Astrocyte (in vitro differentiated cells and primary cell): Measurements from ENCODE around the gene PSME4. TPM values are rescaled to one million over a fixed set of nuclear protein-coding genes. Genes with fewer than 3 reads are reported as not detected.
A peak's percentile ranks its signal among the peaks of the same experiment; 100 is the strongest.

Experiments
- DNase-seq: peaks from one replicate; pipeline ENCODE4 v3.0.0-alpha.2; 2010; ENCODE audit warnings: low read depth
- FAIRE-seq: peaks from 2 replicates; lab custom pipeline; 2011; peaks lifted over from hg19 to GRCh38; lab: Jason Lieb, UNC
- H2AFZ ChIP-seq: 2 replicates; pipeline ENCODE4 v1.6.0; 2012; ENCODE audit warnings: low read depth, low read length, inconsistent platforms
- H3K27ac ChIP-seq: 2 replicates; pipeline ENCODE4 v1.5.1; 2011; ENCODE audit warnings: low read depth, low read length, inconsistent platforms
- H3K27me3 ChIP-seq: 2 replicates; pipeline ENCODE4 v1.6.0; 2011; ENCODE audit warnings: low read length, inconsistent platforms; ENCODE audit not compliant: insufficient read depth
- H3K36me3 ChIP-seq: 2 replicates; pipeline ENCODE4 v1.5.1; 2011; ENCODE audit warnings: low read length, inconsistent platforms; ENCODE audit not compliant: insufficient read depth
- H3K4me1 ChIP-seq: 2 replicates; pipeline ENCODE4 v1.5.1; 2011; ENCODE audit warnings: low read length, inconsistent platforms; ENCODE audit not compliant: insufficient read depth
- H3K4me2 ChIP-seq: 2 replicates; pipeline ENCODE4 v1.6.0; 2012; ENCODE audit warnings: low read length, inconsistent platforms
- H3K4me3 ChIP-seq: 2 replicates; pipeline ENCODE4 v1.5.1; 2011; ENCODE audit warnings: low read depth, mild to moderate bottlenecking, low read length, inconsistent platforms; ENCODE audit not compliant: insufficient read depth
- H3K79me2 ChIP-seq: 2 replicates; pipeline ENCODE4 v1.6.0; 2012; ENCODE audit warnings: mild to moderate bottlenecking, low read length, inconsistent platforms; ENCODE audit not compliant: insufficient read depth
- H3K9ac ChIP-seq: 2 replicates; pipeline ENCODE4 v1.6.0; 2012; ENCODE audit warnings: mild to moderate bottlenecking, low read length, inconsistent platforms
- H3K9me3 ChIP-seq: 2 replicates; pipeline ENCODE4 v1.5.1; 2012; ENCODE audit warnings: low read depth, mild to moderate bottlenecking, low read length, inconsistent platforms; ENCODE audit not compliant: insufficient read depth
- H4K20me1 ChIP-seq: 2 replicates; pipeline ENCODE4 v1.6.0; 2012; ENCODE audit warnings: low read length, inconsistent platforms; ENCODE audit not compliant: insufficient read depth
- H3K27ac Mint-ChIP-seq: one replicate; pipeline ENCODE4 v1.8.0; 2021; ENCODE audit warnings: mild to moderate bottlenecking, mixed read lengths; ENCODE audit not compliant: unreplicated experiment
- H3K27me3 Mint-ChIP-seq: one replicate; pipeline ENCODE4 v1.8.0; 2021; ENCODE audit warnings: low read depth, mixed read lengths; ENCODE audit not compliant: unreplicated experiment
- H3K36me3 Mint-ChIP-seq: one replicate; pipeline ENCODE4 v1.8.0; 2021; ENCODE audit warnings: low read depth, mixed read lengths; ENCODE audit not compliant: unreplicated experiment
- H3K4me1 Mint-ChIP-seq: one replicate; pipeline ENCODE4 v1.8.0; 2021; ENCODE audit warnings: low read depth, mixed read lengths; ENCODE audit not compliant: unreplicated experiment
- H3K4me3 Mint-ChIP-seq: one replicate; pipeline ENCODE4 v1.8.0; 2021; ENCODE audit warnings: mild to moderate bottlenecking, moderate library complexity, mixed read lengths; ENCODE audit not compliant: unreplicated experiment
- H3K9me3 Mint-ChIP-seq: one replicate; pipeline ENCODE4 v1.8.0; 2021; ENCODE audit warnings: mild to moderate bottlenecking, mixed read lengths; ENCODE audit not compliant: unreplicated experiment
- CTCF ChIP-seq: IDR thresholded peaks from 2 replicates; pipeline ENCODE4 v1.5.1; 2011; ENCODE audit warnings: low read depth, mild to moderate bottlenecking, inconsistent platforms, low read length, moderate library complexity; ENCODE audit not compliant: insufficient read depth
- EZH2 ChIP-seq: IDR thresholded peaks from 2 replicates; pipeline ENCODE4 v1.6.1; 2012; ENCODE audit warnings: mild to moderate bottlenecking, low read length, inconsistent platforms; ENCODE audit not compliant: insufficient read depth
- total RNA-seq: library from RNA; stranded (reverse); gene quantifications from 2 replicates; pipeline ENCODE4 v1.2.1, GENCODE V29; 2021

PSME4 gene
- total RNA-seq, 1 donor from 2014 or later = 110 TPM

GRCh38 chr2:53896864-53897263 is 73.9 kb downstream of the PSME4 start:
- no peak overlapping the region for H3K27ac Mint-ChIP-seq
- DNase-seq = peak; percentile 51
- H3K9me3 ChIP-seq = no peaks in the 10 kb centered on the region
- no peak overlapping the region for H3K27ac ChIP-seq
- H3K27me3 ChIP-seq = no peaks in the 10 kb centered on the region
- no peak for FAIRE-seq
- H3K36me3 Mint-ChIP-seq = peaks cover 21% of the 10 kb centered on the region
- H3K4me3 Mint-ChIP-seq = no peak overlapping the region
- H2AFZ ChIP-seq = no peak overlapping the region
- H3K4me2 ChIP-seq = no peak overlapping the region
- H3K4me1 ChIP-seq = no peaks in the 10 kb centered on the region
- no peaks in the 10 kb centered on the region for H3K27me3 Mint-ChIP-seq
- H3K9me3 Mint-ChIP-seq = no peaks in the 10 kb centered on the region
- peaks cover 65% of the 10 kb centered on the region for H3K36me3 ChIP-seq
- peaks cover 3% of the 10 kb centered on the region for H3K4me1 Mint-ChIP-seq
- no peaks in the 10 kb centered on the region for H3K79me2 ChIP-seq
- peaks cover 14% of the 10 kb centered on the region for H4K20me1 ChIP-seq
- TF ChIP-seq CTCF (no peak), EZH2 (no peak)
- no peak overlapping the region for H3K4me3 ChIP-seq
- H3K9ac ChIP-seq = no peak overlapping the region

- Histone ChIP-seq H3K27me3 (no peaks in the 10 kb centered on the region), H3K79me2 (no peaks in the 10 kb centered on the region), H3K4me1 (no peaks in the 10 kb centered on the region), H3K9me3 (no peaks in the 10 kb centered on the region), H3K36me3 (peaks cover 73% of the 10 kb centered on the region), H3K9ac (no peak overlapping the region), H4K20me1 (peaks cover 6% of the 10 kb centered on the region), H2AFZ (no peak overlapping the region), H3K4me3 (no peak overlapping the region), H3K27ac (no peak overlapping the region), H3K4me2 (no peak overlapping the region)
- Mint-ChIP-seq H3K27me3 (no peaks in the 10 kb centered on the region), H3K4me1 (no peaks in the 10 kb centered on the region), H3K9me3 (no peaks in the 10 kb centered on the region), H3K27ac (no peak overlapping the region), H3K4me3 (no peak overlapping the region), H3K36me3 (peaks cover 33% of the 10 kb centered on the region)
- no peak for FAIRE-seq
- no peak for DNase-seq
- no peak for TF ChIP-seq EZH2
Measured at GRCh38 chr2:53886406-53887280, 84.2 kb downstream of the PSME4 start.

GRCh38 chr2:53884883-53885282 is 85.9 kb downstream of the PSME4 start:
- FAIRE-seq = no peak
- no peaks in the 10 kb centered on the region for H3K27me3 Mint-ChIP-seq
- peaks cover 30% of the 10 kb centered on the region for H3K36me3 Mint-ChIP-seq
- Histone ChIP-seq H3K27me3 (no peaks in the 10 kb centered on the region), H3K4me3 (no peak overlapping the region), H3K79me2 (peaks cover 8% of the 10 kb centered on the region), H4K20me1 (peaks cover 14% of the 10 kb centered on the region), H3K4me2 (no peak overlapping the region), H3K9ac (no peak overlapping the region), H2AFZ (no peak overlapping the region), H3K27ac (no peak overlapping the region), H3K4me1 (peaks cover 9% of the 10 kb centered on the region), H3K36me3 (peaks cover 69% of the 10 kb centered on the region), H3K9me3 (no peaks in the 10 kb centered on the region)
- TF ChIP-seq EZH2 = no peak
- no peak for TF ChIP-seq CTCF
- H3K4me3 Mint-ChIP-seq = no peak overlapping the region
- no peak overlapping the region for H3K27ac Mint-ChIP-seq
- H3K9me3 Mint-ChIP-seq = no peaks in the 10 kb centered on the region
- DNase-seq = no peak
- H3K4me1 Mint-ChIP-seq = peaks cover 5% of the 10 kb centered on the region
